Measurements from ENCODE around the gene GFOD1. TPM values are rescaled to one million over a fixed set of nuclear protein-coding genes. Genes with fewer than 3 reads are reported as not detected.

The GFOD1 gene
- total and polyA plus RNA-seq, 2 of the 4 experiments (the other 2 are of a cell fraction), result 1.8 to 3.4 TPM

- WGBS, 2 experiments (ENCODE audit: extremely low coverage in 2 of 2, insufficient read length in 1 of 2), result 60% methylated on average over 1 of the region's 3 CpGs; no CpG with 5 or more reads in 1 of the 2 experiments
- Histone ChIP-seq H2BK20ac (ENCODE audit: low read depth, low read length) (peak overlapping the region; percentile 67; the same call in 1 of the 2 replicates), H3K23ac (ENCODE audit: low read depth, low read length) (no peak overlapping the region), H3K4me2 (ENCODE audit: low read depth, low read length) (peak overlapping the region; percentile 3; the same call in 1 of the 2 replicates), H2AK9ac (replicated peaks; ENCODE audit: low read depth, low read length, poor library complexity) (no peak overlapping the region), H2BK15ac (ENCODE audit: low read depth, low read length) (peak overlapping the region; percentile 56; the same call in 2 of the 3 replicates), H3K9me1 (ENCODE audit: insufficient read depth, low read length) (peaks cover 15% of the 10 kb centered on the region), H2BK120ac (ENCODE audit: low read depth, low read length) (peak overlapping the region; percentile 32; the same call in 1 of the 2 replicates), H3K36me3 (ENCODE audit: control insufficient read depth, insufficient read depth, low read length) (no peaks in the 10 kb centered on the region), H3K18ac (ENCODE audit: low read depth, low read length) (no peak overlapping the region), H4K5ac (ENCODE audit: low read depth, low read length) (no peak overlapping the region), H4K91ac (ENCODE audit: insufficient read depth, low read depth, low read length) (peak overlapping the region; percentile 24; the same call in 1 of the 2 replicates), H3K27me3 (ENCODE audit: control insufficient read depth, insufficient read depth, low read length) (no peaks in the 10 kb centered on the region), H3K79me1 (ENCODE audit: low read depth in 1 of 2, low read length in 2 of 2) (peaks cover 0 to 13% of the 10 kb centered on the region in 2 experiments; a peak in 2 of 4 replicates), H3K4me3 (ENCODE audit: insufficient read depth, low read depth, low read length) (no peak overlapping the region), H3K4me1 (ENCODE audit: control insufficient read depth, insufficient read depth, low read length) (peaks cover 14% of the 10 kb centered on the region), H2AK5ac (ENCODE audit: low read depth, low read length) (no peak overlapping the region; the same call in 1 of the 2 replicates), H3K9ac (ENCODE audit: low read depth, low read length) (no peak overlapping the region), H3K27ac (ENCODE audit: insufficient read depth, low read length) (peak overlapping the region; percentile 22; the same call in 1 of the 2 replicates), H3K14ac (replicated peaks; ENCODE audit: low read depth, low read length) (peak overlapping the region; percentile 64; the same call in 1 of the 2 replicates), H3K9me3 (ENCODE audit: control insufficient read depth, insufficient read depth, low read length) (no peaks in the 10 kb centered on the region), H2AFZ (replicated peaks; ENCODE audit: low read length, poor library complexity) (peak overlapping the region; percentile 50), H4K20me1 (ENCODE audit: insufficient read depth, low read length) (no peaks in the 10 kb centered on the region; the same call in 1 of the 2 replicates), H3K56ac (ENCODE audit: extremely low read depth, insufficient read depth, low read length) (no peak overlapping the region), H4K8ac (ENCODE audit: low read depth in 2 of 2, low read length in 2 of 2) (peak overlapping the region in 1 of 2 experiments; percentile 36; a peak in 1 of 4 replicates), H2BK5ac (ENCODE audit: low read depth, low read length, poor library complexity, severe bottlenecking) (no peak overlapping the region), H3K4ac (ENCODE audit: low read depth, low read length) (peak overlapping the region; percentile 65; the same call in 1 of the 2 replicates)
- peak; percentile 73 for DNase-seq
- TF ChIP-seq CEBPB (IDR thresholded peaks at IDR 0.05; ENCODE audit: low read depth, low read length), result peak; percentile 51; the same call in 1 of the 2 replicates
- TF ChIP-seq FOS (IDR thresholded peaks at IDR 0.05; ENCODE audit: low read depth, low read length), result no peak
- peak; percentile 91 for ATAC-seq (ENCODE audit: low read depth)
- intact Hi-C loops (cut with micrococcal nuclease) (no loop called here), dilution Hi-C loops (cut with HindIII; ENCODE audit: low sequenced_read_pairs, unreplicated experiment) (no loop called here), in situ Hi-C loops (cut with MboI; ENCODE audit: low sequenced_read_pairs) (no loop called here)
- no TSS peak for BruUV-seq (replicated peaks)
- ChIA-PET CTCF (no interaction called here), POLR2A (ENCODE audit: unreplicated experiment) (no interaction called here)
These were observed 73.9 kb downstream of the GFOD1 start for GRCh38 chr6:13413466-13413862.
